NCI-H187 (cell line): ENCODE results near the gene LGALS13.

Source experiments
- DNase-seq, 2 experiments: peaks; one replicate each; lab custom pipeline; 2025; lab: John Stamatoyannopoulos, UW

LGALS13 gene, protein sequence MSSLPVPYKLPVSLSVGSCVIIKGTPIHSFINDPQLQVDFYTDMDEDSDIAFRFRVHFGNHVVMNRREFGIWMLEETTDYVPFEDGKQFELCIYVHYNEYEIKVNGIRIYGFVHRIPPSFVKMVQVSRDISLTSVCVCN

GRCh38 chr19:39602224-39602623, at the start of gene LGALS13:
LGALS13 (plus strand) TSS chr19:39602524; CDS start chr19:39602569, 45 bp downstream.
- DNase-seq = no peak

- DNase-seq = no peak
Measured at GRCh38 chr19:39553082-39553652, 49.2 kb upstream of the LGALS13 start.

DNA sequence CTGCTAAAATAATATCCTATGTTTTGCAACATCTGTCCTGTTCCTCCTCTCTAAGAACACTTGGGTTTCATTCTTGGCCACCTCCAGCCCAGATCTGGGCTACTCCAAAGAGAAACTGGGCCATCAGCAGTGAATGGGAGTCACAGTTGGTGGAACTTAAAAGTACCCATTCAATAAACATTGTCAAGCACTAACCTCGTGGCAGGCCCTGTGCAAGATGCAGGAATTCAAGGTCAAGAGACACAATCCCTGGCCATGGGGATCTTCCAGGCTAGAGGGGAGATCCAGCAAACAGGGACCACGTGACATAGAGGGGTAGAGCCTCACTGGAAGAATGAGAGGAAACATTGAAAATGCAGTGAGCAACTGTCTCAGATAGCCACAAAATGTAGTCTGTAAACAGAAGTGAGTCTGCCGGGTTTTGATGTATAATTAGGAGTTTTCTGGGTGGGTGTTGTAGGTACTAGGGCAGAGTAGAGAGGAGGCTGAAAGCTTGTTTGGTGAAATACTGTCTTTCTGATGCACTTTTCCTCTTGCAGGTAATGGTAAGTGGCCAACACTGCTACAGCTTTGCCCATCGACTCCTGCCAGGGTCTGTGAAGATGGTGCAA, 47.5 kb upstream of the LGALS13 start:
- no peak for DNase-seq

DNA sequence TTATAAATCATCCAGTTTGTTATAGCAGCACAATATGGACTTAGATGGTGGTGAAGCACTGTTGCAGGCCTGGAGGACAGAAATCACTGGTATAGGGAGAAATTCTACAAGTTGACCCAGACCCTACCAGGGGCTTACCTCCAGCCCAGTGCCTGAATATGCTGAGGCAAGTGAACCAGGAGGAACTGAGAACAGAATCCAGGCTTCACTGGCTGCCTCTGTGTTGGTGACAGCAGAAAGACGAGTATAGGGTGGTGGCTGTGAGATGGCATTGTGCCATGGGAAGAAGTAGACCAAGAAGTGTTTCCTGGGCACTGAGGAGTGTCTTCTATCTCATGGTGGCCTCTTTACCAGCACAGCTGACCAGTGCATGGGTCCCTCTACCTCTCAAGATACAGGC, 46.4 kb upstream of the LGALS13 start:
- no peak for DNase-seq

DNA sequence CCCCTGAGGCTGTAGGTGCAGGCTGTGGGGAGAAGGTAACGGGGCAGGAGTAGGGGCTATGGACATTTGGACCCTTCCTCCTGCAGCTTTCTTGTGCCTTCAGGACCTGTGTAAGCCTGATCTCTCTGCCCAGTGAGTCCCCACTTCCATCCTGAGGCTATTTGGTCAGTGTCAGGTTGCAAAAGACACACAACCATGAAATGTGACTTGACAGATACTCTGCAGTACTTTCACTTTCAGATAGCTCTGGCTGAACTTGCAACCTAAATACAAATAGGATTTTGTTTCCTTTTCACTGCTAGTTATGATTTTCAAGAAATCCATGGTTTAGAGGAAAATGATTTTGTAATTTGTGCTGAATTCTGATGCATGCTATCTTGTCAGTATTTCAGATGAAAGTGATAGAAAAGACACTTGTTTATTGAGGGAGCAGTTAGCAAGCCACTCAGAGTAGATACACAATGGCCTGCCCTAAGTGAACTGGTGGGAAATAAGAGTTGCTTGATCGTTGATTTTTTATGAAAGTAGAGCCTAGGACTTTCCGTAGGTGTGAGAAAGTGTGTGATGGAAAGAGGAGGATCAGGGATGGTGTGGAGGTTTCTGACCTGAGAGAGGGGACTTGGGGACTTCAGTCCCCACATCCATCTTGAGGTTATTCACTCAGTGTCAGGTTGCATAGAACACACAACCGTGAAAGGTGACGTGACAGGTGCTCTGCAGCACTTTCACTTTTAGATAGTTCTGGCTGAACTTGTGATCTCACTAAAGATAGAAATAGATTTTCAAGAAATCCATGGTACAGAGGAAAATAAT, 44.3 kb upstream of the LGALS13 start:
- DNase-seq = peak; percentile 48 to 87

- no peak for DNase-seq
Measured at GRCh38 chr19:39558624-39559117, 43.7 kb upstream of the LGALS13 start.

DNA sequence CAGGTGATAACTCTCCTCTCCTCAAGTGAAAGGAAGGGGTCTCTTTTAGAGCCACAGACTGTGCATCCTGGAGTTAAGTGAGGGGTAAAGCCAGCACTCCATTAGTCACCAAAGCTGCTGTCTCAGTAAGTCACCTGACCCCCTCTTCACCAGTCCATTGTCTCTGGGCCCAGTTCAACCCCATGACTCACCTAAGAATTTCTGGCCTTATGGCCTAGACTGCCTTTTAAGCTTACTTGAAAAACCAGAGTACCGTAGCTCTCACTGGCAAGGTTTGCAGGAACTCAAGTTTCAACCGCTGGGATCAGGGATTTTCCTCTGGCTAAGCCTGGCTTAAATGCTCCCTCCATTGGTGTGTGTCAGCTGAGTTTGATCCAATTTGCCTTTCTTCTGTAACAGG, 38.9 kb upstream of the LGALS13 start:
- peak in 1 of 2 experiments; percentile 3 for DNase-seq

- DNase-seq = no peak
Measured at GRCh38 chr19:39566064-39566463, 36.3 kb upstream of the LGALS13 start.

DNA sequence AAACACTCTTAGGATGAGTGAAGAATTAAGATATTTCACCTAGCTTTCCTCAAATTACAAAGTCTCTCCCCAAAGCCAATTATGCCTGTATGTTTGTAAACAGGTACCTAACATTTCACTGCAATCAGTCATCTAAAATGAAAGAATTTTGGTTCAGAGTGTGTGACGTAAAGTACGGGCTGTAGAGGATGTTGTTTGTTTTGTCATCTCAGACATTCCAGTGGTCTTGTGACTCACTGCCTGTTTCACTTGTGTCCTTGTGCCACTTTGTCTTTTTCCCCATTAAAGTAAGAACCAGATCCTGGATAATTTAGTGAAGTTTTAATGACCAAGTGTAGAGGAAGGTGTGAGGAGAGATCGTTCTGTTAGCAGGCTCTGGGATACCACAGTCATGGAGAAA, 33.7 kb upstream of the LGALS13 start:
- DNase-seq = no peak

- no peak for DNase-seq
Measured at GRCh38 chr19:39582442-39582841, 19.9 kb upstream of the LGALS13 start.

- DNase-seq = no peak
Measured at GRCh38 chr19:39582891-39583625, 19.3 kb upstream of the LGALS13 start.

GRCh38 chr19:39587496-39587895, 14.8 kb upstream of the LGALS13 start:
- DNase-seq = no peak

- DNase-seq = no peak
Measured at GRCh38 chr19:39588066-39588465, 14.3 kb upstream of the LGALS13 start.

- no peak for DNase-seq
Measured at GRCh38 chr19:39590265-39590664, 12.1 kb upstream of the LGALS13 start.

GRCh38 chr19:39592381-39592780, 9.9 kb upstream of the LGALS13 start:
- no peak for DNase-seq

GRCh38 chr19:39595950-39596349, 6.4 kb upstream of the LGALS13 start:
- no peak for DNase-seq

DNA sequence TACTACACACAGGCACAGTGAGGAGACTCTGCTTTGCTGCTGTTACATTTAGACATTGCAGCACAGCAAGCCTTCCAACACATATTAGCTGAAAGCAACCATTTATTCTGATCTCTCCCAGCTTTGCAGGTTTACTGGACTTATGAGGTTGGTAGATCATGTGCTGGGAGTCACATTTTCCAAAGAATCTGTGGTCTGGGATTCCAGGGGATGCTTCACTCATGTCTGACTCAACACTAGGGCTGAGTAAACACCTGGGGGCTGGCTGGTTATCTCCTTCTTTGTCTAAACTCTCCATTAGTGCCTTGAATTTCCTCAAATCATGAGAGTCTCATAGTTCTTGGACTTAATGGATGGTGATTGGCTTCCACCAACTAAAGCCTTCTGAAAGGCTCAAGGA, 5.4 kb upstream of the LGALS13 start:
- DNase-seq = no peak

- no peak for DNase-seq
Measured at GRCh38 chr19:39599116-39599515, 3.2 kb upstream of the LGALS13 start.

DNA sequence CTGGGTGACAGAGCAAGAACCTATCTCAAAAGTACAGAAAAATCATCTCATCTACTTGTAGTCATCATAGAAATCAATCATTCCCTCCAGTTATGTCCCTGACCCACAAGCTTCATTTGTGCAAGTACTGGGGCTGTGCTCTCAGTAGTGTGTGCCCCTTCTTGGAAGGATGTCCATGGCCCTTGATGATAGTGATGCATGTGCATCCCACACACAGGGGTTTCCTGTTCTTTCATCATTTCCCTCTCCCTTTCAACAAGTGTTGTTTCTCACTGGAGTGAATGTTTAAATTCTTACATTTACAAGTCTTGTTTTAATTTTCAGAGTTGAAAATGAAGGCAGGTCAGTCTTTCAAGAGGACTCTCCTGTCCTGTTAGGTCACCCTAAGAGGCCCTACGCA, 1.5 kb downstream of the LGALS13 start:
- DNase-seq = no peak

DNA sequence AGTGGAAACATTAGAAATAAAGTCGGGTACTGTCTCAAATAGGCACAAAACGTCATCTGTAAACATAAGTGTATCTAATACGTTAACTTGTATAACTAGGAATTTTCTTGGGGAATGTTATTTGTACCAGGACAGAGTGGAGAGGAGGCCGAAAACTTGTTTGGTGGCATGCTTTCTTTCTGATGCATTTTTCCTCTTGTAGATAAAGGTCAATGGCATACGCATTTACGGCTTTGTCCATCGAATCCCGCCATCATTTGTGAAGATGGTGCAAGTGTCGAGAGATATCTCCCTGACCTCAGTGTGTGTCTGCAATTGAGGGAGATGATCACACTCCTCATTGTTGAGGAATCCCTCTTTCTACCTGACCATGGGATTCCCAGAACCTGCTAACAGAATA, 4.7 kb downstream of the LGALS13 start:
- no peak for DNase-seq

- DNase-seq = no peak
Measured at GRCh38 chr19:39607561-39607960, 5.2 kb downstream of the LGALS13 start.

- DNase-seq = no peak
Measured at GRCh38 chr19:39613597-39613996, 11.3 kb downstream of the LGALS13 start.
